Fibroblast of lung (primary cell): ENCODE data around the gene ZMYM4.

ENCODE experiments used
- CTCF ChIP-seq, 2 donors: IDR thresholded peaks in 1 of 2; conservative IDR thresholded peaks in 1 of 2; 1 replicate in 1 of 2; 2 replicates in 1 of 2; pipeline ENCODE4 v1.5.1; 2011 to 2012; ENCODE audit warnings: low read length in 2 of 2, control low read depth in 1 of 2, inconsistent platforms in 1 of 2, low read depth in 1 of 2, mild to moderate bottlenecking in 1 of 2
- EZH2 ChIP-seq: IDR thresholded peaks from 2 replicates; pipeline ENCODE4 v1.5.1; 2012; ENCODE audit warnings: low read length, control low read depth, mild to moderate bottlenecking; ENCODE audit errors: missing control alignments

GRCh38 chr1:35449334-35450008 is 181.0 kb downstream of the ZMYM4 start:
- TF ChIP-seq CTCF (conservative IDR thresholded peaks at IDR 0.05 in 1 of 2, IDR thresholded peaks at IDR 0.05 in 1 of 2; ENCODE audit: low read depth in 1 of 2, low read length in 2 of 2) (no peak), EZH2 (no peak)
